Raji (cell line): ENCODE data around the gene GNG7.

Experiments used
- POLR2A ChIP-seq: IDR thresholded peaks from 2 replicates; pipeline ENCODE4 v1.6.1; 2011; ENCODE audit warnings: low read depth, low read length, control low read depth; ENCODE audit not compliant: insufficient read depth

GNG7 gene

DNA sequence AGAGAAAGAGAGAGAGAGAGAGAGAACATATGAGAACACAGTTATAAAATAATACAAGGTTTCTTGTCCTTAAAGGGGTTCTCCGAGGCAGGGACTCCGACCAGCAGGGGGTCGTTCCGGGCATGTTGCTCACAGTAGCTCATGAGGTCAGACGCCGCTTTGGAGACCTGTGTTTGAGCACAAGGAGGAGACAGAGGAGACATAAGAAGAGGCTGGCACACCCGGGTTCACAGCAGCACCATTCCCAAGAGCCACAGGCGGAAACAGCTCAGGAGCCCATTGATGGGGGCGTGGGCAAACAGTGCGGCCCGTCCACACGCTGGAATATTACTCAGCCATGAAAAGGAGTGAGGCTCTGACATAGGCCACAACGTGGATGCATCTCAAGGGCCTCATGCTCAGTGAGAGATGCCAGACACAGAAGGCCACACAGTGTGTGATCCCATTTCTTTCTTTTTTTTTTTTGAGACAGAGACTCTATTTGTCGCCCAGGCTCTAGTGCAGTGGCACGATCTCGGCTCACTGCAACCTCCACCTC, 187.4 kb downstream of the GNG7 start:
- TF ChIP-seq POLR2A, result no peak

GRCh38 chr19:2512523-2513431, 189.7 kb downstream of the GNG7 start:
- no peak for TF ChIP-seq POLR2A

- no peak for TF ChIP-seq POLR2A
These were observed 190.5 kb downstream of the GNG7 start for GRCh38 chr19:2511991-2512390.

DNA sequence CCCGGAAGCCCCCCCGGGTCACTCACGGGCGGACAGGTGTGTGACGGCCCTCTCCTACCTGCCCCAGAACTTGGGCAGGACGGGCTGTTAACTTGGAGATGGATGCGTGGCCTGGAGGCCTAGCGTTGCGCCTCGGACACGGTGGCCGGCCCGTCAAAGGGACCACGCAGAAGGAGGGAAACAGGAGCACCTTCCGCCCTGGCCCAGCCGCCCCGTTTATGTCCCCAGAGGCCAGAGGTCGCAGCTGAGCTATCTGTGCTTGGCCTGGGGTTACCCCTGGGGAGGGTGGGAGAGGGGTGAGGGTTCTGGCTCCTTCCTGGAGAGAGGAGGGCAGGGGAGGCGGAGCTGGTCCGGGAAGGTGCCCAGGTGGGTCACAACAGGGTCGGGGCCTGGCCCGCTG, 190.9 kb downstream of the GNG7 start:
- no peak for TF ChIP-seq POLR2A

- TF ChIP-seq POLR2A, result no peak
These were observed 193.4 kb downstream of the GNG7 start for GRCh38 chr19:2509096-2509495.

- no peak for TF ChIP-seq POLR2A
These were observed 195.4 kb downstream of the GNG7 start for GRCh38 chr19:2507109-2507508.

DNA sequence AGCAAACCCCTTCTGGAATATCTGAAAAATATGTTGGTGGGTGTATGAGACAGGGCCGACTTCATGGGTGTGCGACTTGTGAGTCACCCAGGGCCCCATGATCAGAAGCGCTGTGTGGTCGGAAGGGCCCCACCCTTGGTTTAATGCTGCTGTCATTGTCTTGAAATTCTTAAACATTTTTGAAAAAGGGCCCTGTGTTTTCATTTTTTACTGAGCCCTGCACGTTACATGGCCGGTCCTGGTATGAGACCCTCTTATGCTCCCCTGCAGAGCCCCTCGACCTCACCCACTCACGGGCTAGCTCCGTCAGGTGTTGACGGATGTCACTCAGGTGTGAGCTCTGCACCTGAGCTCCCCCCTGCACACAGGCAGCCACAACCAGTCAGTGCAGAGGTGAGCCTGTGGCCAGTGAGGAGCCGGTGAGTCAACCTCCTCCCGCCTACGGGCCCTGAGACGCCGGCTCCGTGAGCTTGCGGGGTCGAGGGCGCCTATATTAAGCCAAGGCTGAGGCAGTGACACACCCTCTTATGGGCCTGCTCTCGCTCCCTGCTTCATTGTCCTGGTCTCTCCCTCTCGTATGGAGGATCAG, 198.9 kb downstream of the GNG7 start:
- no peak for TF ChIP-seq POLR2A

DNA sequence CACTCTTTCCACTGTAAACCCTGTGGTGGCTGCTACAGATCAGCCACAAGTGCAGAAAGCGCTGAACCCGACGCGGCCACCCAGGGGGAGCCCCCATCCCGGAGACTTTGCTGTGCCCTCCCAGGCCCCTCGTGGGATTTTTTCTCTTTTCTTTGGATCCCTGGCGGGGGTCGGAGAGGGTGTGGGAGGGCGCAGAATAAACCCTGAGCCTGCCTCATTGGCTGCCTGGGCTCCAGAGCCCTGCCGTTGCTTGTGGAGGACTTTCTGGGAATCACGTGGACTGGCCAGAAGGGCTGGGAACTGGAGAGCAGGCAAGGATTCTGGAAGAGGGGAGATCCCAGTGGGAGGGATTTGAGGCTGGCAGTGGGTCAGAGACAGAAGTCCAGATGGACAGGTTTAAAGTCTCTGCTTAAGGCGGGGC, 201.6 kb downstream of the GNG7 start:
- no peak for TF ChIP-seq POLR2A

DNA sequence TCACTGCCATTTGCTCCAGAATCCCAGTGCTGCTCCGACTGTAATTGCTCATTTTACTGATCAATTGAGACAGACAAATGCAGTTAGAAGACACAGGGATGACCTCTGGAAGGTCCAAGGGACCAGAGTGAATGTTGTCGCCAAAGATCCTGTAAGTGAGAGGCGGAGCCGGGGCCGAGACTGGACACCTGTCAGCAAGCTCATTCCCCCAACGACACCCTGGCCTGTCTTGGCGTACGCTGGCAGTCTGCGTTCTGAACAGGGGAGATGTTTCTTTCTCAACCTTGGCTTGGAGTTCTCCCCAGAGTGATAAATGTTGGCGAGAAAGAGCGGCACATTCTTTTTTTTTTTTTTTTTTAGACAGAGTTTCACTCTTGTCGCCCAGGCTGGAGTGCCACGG, 202.3 kb downstream of the GNG7 start:
- no peak for TF ChIP-seq POLR2A

GRCh38 chr19:2497186-2497585, 205.3 kb downstream of the GNG7 start:
- no peak for TF ChIP-seq POLR2A

GRCh38 chr19:2495651-2496316, 206.7 kb downstream of the GNG7 start:
- no peak for TF ChIP-seq POLR2A

GRCh38 chr19:2495130-2495641, 207.3 kb downstream of the GNG7 start:
- TF ChIP-seq POLR2A, result no peak

- TF ChIP-seq POLR2A, result no peak
These were observed 207.9 kb downstream of the GNG7 start for GRCh38 chr19:2494447-2495129.

GRCh38 chr19:2494084-2494446, 208.4 kb downstream of the GNG7 start:
- no peak for TF ChIP-seq POLR2A

DNA sequence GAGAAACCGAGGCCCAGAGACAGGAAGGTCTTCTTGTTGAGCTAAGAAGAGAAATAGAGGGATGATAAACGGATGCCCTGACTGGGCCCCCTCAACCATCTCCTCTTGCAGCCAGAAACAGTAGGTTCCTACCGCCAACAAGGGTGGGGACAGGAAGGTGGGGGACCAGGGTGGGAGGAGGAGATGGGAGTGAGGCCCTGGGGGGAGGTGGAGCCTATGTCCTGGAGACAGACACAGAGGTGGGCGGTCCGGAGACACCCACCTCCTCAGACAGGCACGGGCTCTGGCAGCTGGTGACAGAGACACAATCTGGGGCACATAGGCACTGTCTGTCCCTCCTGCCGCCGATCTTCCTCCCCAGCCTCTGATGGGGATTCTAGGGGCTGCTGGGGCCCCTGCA, 209.6 kb downstream of the GNG7 start:
- no peak for TF ChIP-seq POLR2A
